Caco-2 (cell line): Measurements from ENCODE around the gene CDC37L1. TPM values are rescaled to one million over a fixed set of nuclear protein-coding genes. Genes with fewer than 3 reads are reported as not detected.

ENCODE experiments used
- BruUV-seq: library from RNA; stranded (reverse); fragments of 400-500 nt; replicated peaks from 2 replicates; lab custom pipeline; 2021; lab: Mats Ljungman, UMichigan
- CTCF ChIA-PET: fragments of 300-600 bp; sonication (Branson Sonifier 250); formaldehyde crosslinking; loops from one replicate; lab custom pipeline; 2022; ENCODE audit warnings: antibody characterized with exemption; lab: Charles Lee
- POLR2A ChIA-PET: fragments of 300-600 bp; sonication (Branson Sonifier 250); formaldehyde crosslinking; loops from one replicate; lab custom pipeline; 2022; ENCODE audit warnings: antibody characterized with exemption; lab: Charles Lee
- DNase-seq, 2 experiments: peaks; one replicate each; pipeline versions ENCODE4 v3.0.0 to v3.0.0-alpha.2; 2020 to 2022
- H3K27me3 ChIP-seq: replicated peaks from 2 replicates; pipeline ENCODE4 v1.6.0; 2011; ENCODE audit warnings: low read length; ENCODE audit not compliant: control insufficient read depth, insufficient read depth
- H3K36me3 ChIP-seq: 2 replicates; pipeline ENCODE4 v1.5.1; 2011; ENCODE audit warnings: low read length; ENCODE audit not compliant: control insufficient read depth, insufficient read depth
- H3K4me1 ChIP-seq: fragments of 250-450 bp; sonication (Bioruptor Pico); 2 replicates; pipeline ENCODE4 v1.5.1; 2020; ENCODE audit warnings: mild to moderate bottlenecking
- H3K4me3 ChIP-seq: 2 replicates; pipeline ENCODE4 v1.5.1; 2011; ENCODE audit warnings: low read depth, mild to moderate bottlenecking, control low read depth, low read length
- H3K9me3 ChIP-seq: fragments of 250-450 bp; sonication (Bioruptor Pico); 2 replicates; pipeline ENCODE4 v1.5.1; 2020; ENCODE audit warnings: mild to moderate bottlenecking, moderate library complexity
- H3K27ac Mint-ChIP-seq: one replicate; pipeline ENCODE4 v1.8.0; 2022; ENCODE audit warnings: mixed read lengths; ENCODE audit not compliant: unreplicated experiment
- H3K27me3 Mint-ChIP-seq: one replicate; pipeline ENCODE4 v1.8.0; 2022; ENCODE audit warnings: mixed read lengths; ENCODE audit not compliant: insufficient read depth, unreplicated experiment
- H3K36me3 Mint-ChIP-seq: one replicate; pipeline ENCODE4 v1.8.0; 2022; ENCODE audit warnings: mild to moderate bottlenecking, mixed read lengths; ENCODE audit not compliant: insufficient read depth, unreplicated experiment
- H3K4me1 Mint-ChIP-seq: one replicate; pipeline ENCODE4 v1.8.0; 2022; ENCODE audit warnings: low read depth, mixed read lengths; ENCODE audit not compliant: unreplicated experiment
- H3K4me3 Mint-ChIP-seq: one replicate; pipeline ENCODE4 v1.8.0; 2022; ENCODE audit warnings: mild to moderate bottlenecking, moderate library complexity, mixed read lengths; ENCODE audit not compliant: unreplicated experiment
- H3K9me3 Mint-ChIP-seq: one replicate; pipeline ENCODE4 v1.8.0; 2022; ENCODE audit warnings: mixed read lengths; ENCODE audit not compliant: unreplicated experiment
- CTCF ChIP-seq, 2 experiments: fragments of 200-600 bp in 1 of 2; IDR thresholded peaks; 1 replicate in 1 of 2; 2 replicates in 1 of 2; pipeline versions ENCODE4 v1.5.1 to v1.8.0; 2011 to 2022; ENCODE audit warnings: antibody characterized with exemption in 1 of 2, control low read depth in 1 of 2, inconsistent platforms in 1 of 2, low read depth in 1 of 2, low read length in 1 of 2, mild to moderate bottlenecking in 1 of 2, moderate library complexity in 1 of 2; ENCODE audit not compliant: insufficient read depth in 1 of 2, severe bottlenecking in 1 of 2, unreplicated experiment in 1 of 2
- intact Hi-C: fragments of 100-400 bp; cut with micrococcal nuclease; formaldehyde crosslinking; loops from one replicate; pipeline ENCODE4 v1.10.0; 2022; ENCODE audit not compliant: unreplicated experiment
- total RNA-seq: library from RNA; stranded (reverse); gene quantifications from 2 replicates; pipeline ENCODE4 v1.2.3, GENCODE V29; 2022

Gene CDC37L1
- total RNA-seq, 1 experiment from 2014 or later: 9.3 TPM

- Mint-ChIP-seq H3K27ac (no peak overlapping the region), H3K4me1 (no peaks in the 10 kb centered on the region), H3K4me3 (no peak overlapping the region), H3K36me3 (no peaks in the 10 kb centered on the region), H3K9me3 (no peaks in the 10 kb centered on the region), H3K27me3 (no peaks in the 10 kb centered on the region)
- Histone ChIP-seq H3K27me3 (no peaks in the 10 kb centered on the region), H3K9me3 (no peaks in the 10 kb centered on the region), H3K4me3 (no peak overlapping the region), H3K36me3 (no peaks in the 10 kb centered on the region), H3K4me1 (0 out of 2 replicates have a peak, but pooled peaks cover 5% of the 10 kb centered on the region)
- no peak for TF ChIP-seq CTCF (IDR thresholded peaks at IDR 0.05; ENCODE audit: insufficient read depth in 1 of 2, low read depth in 1 of 2, low read length in 1 of 2, severe bottlenecking in 1 of 2, unreplicated experiment in 1 of 2)
- no TSS peak for BruUV-seq
- ChIA-PET CTCF (no interaction called here), POLR2A (no interaction called here)
- intact Hi-C loops: loop anchor here (10.0 kb wide), 1 partner anchor 315 kb away; the partner anchor contains the start of gene JAK2
- no peak for DNase-seq
Observed at GRCh38 chr9:4669890-4670289, 9.5 kb upstream of the CDC37L1 start.

GRCh38 chr9:4670591-4670990 is 8.8 kb upstream of the CDC37L1 start:
- no peak for DNase-seq
- no peaks in the 10 kb centered on the region for H3K4me1 Mint-ChIP-seq
- H3K36me3 ChIP-seq: no peaks in the 10 kb centered on the region
- H3K27ac Mint-ChIP-seq: no peak overlapping the region
- ChIA-PET CTCF (no interaction called here), POLR2A (no interaction called here)
- no TSS peak for BruUV-seq
- no peaks in the 10 kb centered on the region for H3K27me3 ChIP-seq
- H3K4me3 ChIP-seq: no peak overlapping the region
- H3K4me3 Mint-ChIP-seq: no peak overlapping the region
- no peaks in the 10 kb centered on the region for H3K36me3 Mint-ChIP-seq
- H3K9me3 Mint-ChIP-seq: no peaks in the 10 kb centered on the region
- H3K4me1 ChIP-seq: 0 out of 2 replicates have a peak, but pooled peaks cover 5% of the 10 kb centered on the region
- intact Hi-C loops: no loop called here
- no peak for TF ChIP-seq CTCF (IDR thresholded peaks at IDR 0.05; ENCODE audit: insufficient read depth in 1 of 2, low read depth in 1 of 2, low read length in 1 of 2, severe bottlenecking in 1 of 2, unreplicated experiment in 1 of 2)
- no peaks in the 10 kb centered on the region for H3K27me3 Mint-ChIP-seq
- H3K9me3 ChIP-seq: no peaks in the 10 kb centered on the region

DNA sequence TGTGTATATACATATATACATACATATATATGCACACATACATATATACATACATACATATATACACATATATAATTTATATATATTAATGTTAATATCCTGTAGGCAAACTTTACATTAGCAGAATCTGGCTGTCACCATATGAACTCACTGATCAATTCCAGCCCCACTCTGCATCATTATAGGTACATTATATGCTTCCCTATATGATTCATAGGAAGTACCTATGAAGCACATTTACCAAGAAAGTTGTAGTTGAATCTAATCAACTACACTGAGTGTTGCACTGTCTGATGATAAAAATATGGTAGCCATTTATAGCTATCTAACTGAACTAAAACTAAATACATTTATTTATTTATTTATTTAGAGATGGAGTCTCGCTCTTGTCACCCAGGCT is 7.6 kb upstream of the CDC37L1 start:
- H3K36me3 ChIP-seq: no peaks in the 10 kb centered on the region
- Mint-ChIP-seq H3K36me3 (no peaks in the 10 kb centered on the region), H3K9me3 (no peaks in the 10 kb centered on the region), H3K4me1 (no peaks in the 10 kb centered on the region), H3K4me3 (no peak overlapping the region), H3K27ac (no peak overlapping the region), H3K27me3 (no peaks in the 10 kb centered on the region)
- ChIA-PET POLR2A (no interaction called here), CTCF (no interaction called here)
- H3K4me1 ChIP-seq: 0 out of 2 replicates have a peak, but pooled peaks cover 3% of the 10 kb centered on the region
- DNase-seq: no peak
- intact Hi-C loops: no loop called here
- no peak for TF ChIP-seq CTCF (IDR thresholded peaks at IDR 0.05; ENCODE audit: insufficient read depth in 1 of 2, low read depth in 1 of 2, low read length in 1 of 2, severe bottlenecking in 1 of 2, unreplicated experiment in 1 of 2)
- H3K4me3 ChIP-seq: no peak overlapping the region
- no peaks in the 10 kb centered on the region for H3K9me3 ChIP-seq
- BruUV-seq: no TSS peak
- H3K27me3 ChIP-seq: no peaks in the 10 kb centered on the region
